Measurements from ENCODE around the gene DOK4.
A peak's percentile ranks its signal among the peaks of the same experiment; 100 is the strongest.
"Not testable (repeated sequence)": the region's sequence is repeated elsewhere in the genome, so short reads cannot be mapped to it uniquely, and the experiment has no call there.

DOK4 gene

GRCh38 chr16:57446531-57447185 is 39.6 kb downstream of the DOK4 start:
- DNase-seq (ENCODE audit: low spot score) = peak; percentile 36

- DNase-seq (ENCODE audit: low spot score) = no peak
Measured at GRCh38 chr16:57445510-57445909, 40.8 kb downstream of the DOK4 start.

- no peak for DNase-seq (ENCODE audit: low spot score)
Measured at GRCh38 chr16:57444711-57445110, 41.6 kb downstream of the DOK4 start.

- DNase-seq (ENCODE audit: low spot score) = not testable (repeated sequence)
Measured at GRCh38 chr16:57440551-57440950, 45.7 kb downstream of the DOK4 start.

- not testable (repeated sequence) for DNase-seq (ENCODE audit: low spot score)
Measured at GRCh38 chr16:57439947-57440346, 46.3 kb downstream of the DOK4 start.

GRCh38 chr16:57435838-57436237 is 50.5 kb downstream of the DOK4 start:
- no peak for DNase-seq (ENCODE audit: low spot score)

GRCh38 chr16:57434003-57434402 is 52.3 kb downstream of the DOK4 start:
- DNase-seq (ENCODE audit: low spot score) = no peak

- DNase-seq (ENCODE audit: low spot score) = no peak
Measured at GRCh38 chr16:57432989-57433388, 53.3 kb downstream of the DOK4 start.

- no peak for DNase-seq (ENCODE audit: low spot score)
Measured at GRCh38 chr16:57432505-57432904, 53.8 kb downstream of the DOK4 start.

GRCh38 chr16:57430955-57431354 is 55.3 kb downstream of the DOK4 start:
- DNase-seq (ENCODE audit: low spot score) = no peak

- no peak for DNase-seq (ENCODE audit: low spot score)
Measured at GRCh38 chr16:57427824-57428223, 58.5 kb downstream of the DOK4 start.

GRCh38 chr16:57427307-57427706 is 59.0 kb downstream of the DOK4 start:
- DNase-seq (ENCODE audit: low spot score) = no peak

- no peak for DNase-seq (ENCODE audit: low spot score)
Measured at GRCh38 chr16:57426356-57426755, 59.9 kb downstream of the DOK4 start.

GRCh38 chr16:57424583-57424982 is 61.7 kb downstream of the DOK4 start:
- DNase-seq (ENCODE audit: low spot score) = no peak

- DNase-seq (ENCODE audit: low spot score) = no peak
Measured at GRCh38 chr16:57423152-57423551, 63.1 kb downstream of the DOK4 start.

- DNase-seq (ENCODE audit: low spot score) = peak; percentile 37
Measured at GRCh38 chr16:57422026-57422944, 64.0 kb downstream of the DOK4 start.

Measured in cerebellar cortex (tissue), 1 donor.